PC-9 (cell line): ENCODE measurements around the gene VDAC2. TPM values are rescaled to one million over a fixed set of nuclear protein-coding genes. Genes with fewer than 3 reads are reported as not detected.

ENCODE experiments used
- BruUV-seq: library from RNA; stranded (reverse); fragments of 400-500 nt; replicated peaks from 2 replicates; lab custom pipeline; 2021; lab: Mats Ljungman, UMichigan
- CTCF ChIA-PET: fragments of 300-600 bp; sonication (Branson Sonifier 250); formaldehyde crosslinking; loops from one replicate; lab custom pipeline; 2022; ENCODE audit warnings: antibody characterized with exemption; lab: Charles Lee
- POLR2A ChIA-PET: fragments of 300-600 bp; sonication (Branson Sonifier 250); formaldehyde crosslinking; loops from one replicate; lab custom pipeline; 2022; ENCODE audit warnings: antibody characterized with exemption; ENCODE audit not compliant: unreplicated experiment; lab: Charles Lee
- DNase-seq, 2 experiments: peaks; one replicate each; pipeline versions ENCODE4 v3.0.0 to v3.0.0-alpha.2; 2015 to 2022; ENCODE audit warnings: mixed read lengths in 1 of 2
- H2AFZ ChIP-seq: fragments of 200-600 bp; sonication (generic); 2 replicates; pipeline ENCODE4 v1.8.1; 2017; ENCODE audit warnings: antibody characterized with exemption
- H3F3A ChIP-seq: fragments of 200-600 bp; sonication (generic); 2 replicates; pipeline ENCODE4 v1.8.1; 2017; ENCODE audit warnings: antibody characterized with exemption, mild to moderate bottlenecking, low read depth; ENCODE audit not compliant: insufficient read depth
- H3K27ac ChIP-seq: fragments of 200-600 bp; sonication (generic); 2 replicates; pipeline ENCODE4 v1.6.1; 2016; ENCODE audit warnings: mixed run types
- H3K27me3 ChIP-seq: fragments of 200-600 bp; sonication (generic); 2 replicates; pipeline ENCODE4 v1.6.1; 2016; ENCODE audit warnings: low read depth, mixed run types; ENCODE audit not compliant: insufficient read depth
- H3K36me3 ChIP-seq: fragments of 200-600 bp; sonication (generic); 2 replicates; pipeline ENCODE4 v1.6.1; 2016; ENCODE audit warnings: low read depth, mixed run types
- H3K4me1 ChIP-seq: fragments of 200-600 bp; sonication (generic); replicated peaks from 2 replicates; pipeline ENCODE4 v1.6.1; 2016; ENCODE audit warnings: mixed run types; ENCODE audit not compliant: insufficient read depth
- H3K4me2 ChIP-seq: fragments of 200-600 bp; sonication (generic); 2 replicates; pipeline ENCODE4 v1.6.1; 2017; ENCODE audit warnings: mixed run types
- H3K4me3 ChIP-seq: fragments of 200-600 bp; sonication (generic); 2 replicates; pipeline ENCODE4 v1.6.1; 2016; ENCODE audit warnings: mixed run types
- H3K79me2 ChIP-seq: fragments of 200-600 bp; sonication (generic); 2 replicates; pipeline ENCODE4 v1.6.1; 2017; ENCODE audit warnings: low read depth, mixed run types
- H3K9me2 ChIP-seq: fragments of 200-600 bp; sonication (generic); 2 replicates; pipeline ENCODE4 v1.8.1; 2017; ENCODE audit warnings: mild to moderate bottlenecking; ENCODE audit not compliant: insufficient read depth
- H3K9me3 ChIP-seq: fragments of 200-600 bp; sonication (generic); 2 replicates; pipeline ENCODE4 v1.8.1; 2016; ENCODE audit warnings: low read depth; ENCODE audit not compliant: insufficient read depth
- H4K20me1 ChIP-seq: fragments of 200-600 bp; sonication (generic); 2 replicates; pipeline ENCODE4 v1.8.1; 2017; ENCODE audit not compliant: insufficient read depth
- EZH2 ChIP-seq: fragments of 200-600 bp; sonication (generic); IDR thresholded peaks from 2 replicates; pipeline ENCODE4 v1.8.0; 2017; ENCODE audit warnings: antibody characterized with exemption, low read depth
- intact Hi-C: fragments of 100-400 bp; cut with micrococcal nuclease; formaldehyde crosslinking; loops from one replicate; pipeline ENCODE4 v1.10.0; 2022; ENCODE audit not compliant: unreplicated experiment
- total RNA-seq: library from RNA; stranded (reverse); gene quantifications from 2 replicates; pipeline ENCODE4 v1.2.3, GENCODE V29; 2021
- TF ChIP-seq, protein P1 (sequence below): fragments of 200-600 bp; sonication (generic); conservative IDR thresholded peaks from 2 replicates; pipeline ENCODE4 v1.6.1; 2017; ENCODE audit warnings: mixed run types, antibody characterized with exemption, mild to moderate bottlenecking, moderate library complexity

Gene VDAC2
- total RNA-seq, 1 experiment from 2014 or later: 243 TPM

DNA sequence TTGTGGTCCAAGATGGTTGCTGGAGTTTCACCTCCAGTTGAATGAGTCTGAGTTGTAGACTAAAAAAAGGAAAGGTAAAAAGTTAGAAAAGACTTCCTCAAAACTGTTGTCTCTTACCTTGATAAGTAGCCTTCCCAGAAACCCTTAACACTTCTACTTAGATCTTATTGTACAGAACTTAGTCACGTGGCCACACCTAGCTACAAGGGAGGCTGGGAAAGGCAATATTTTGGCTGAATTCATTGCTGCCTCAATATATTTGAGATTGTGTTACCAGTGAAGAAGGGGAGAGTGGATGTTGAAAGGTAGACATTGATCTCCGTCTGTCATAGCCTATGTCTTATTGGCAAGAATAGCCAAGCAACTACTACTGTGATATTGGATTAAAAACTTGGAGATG, 35.5 kb upstream of the VDAC2 start:
- Histone ChIP-seq H3K9me3 (no peaks in the 10 kb centered on the region), H3K9me2 (no peaks in the 10 kb centered on the region), H4K20me1 (0 out of 2 replicates have a peak, but pooled peaks cover 2% of the 10 kb centered on the region), H2AFZ (no peak overlapping the region), H3K27ac (no peak overlapping the region), H3K4me1 (no peaks in the 10 kb centered on the region), H3K79me2 (no peaks in the 10 kb centered on the region; the same call in 1 of the 2 replicates), H3K36me3 (peaks cover 8% of the 10 kb centered on the region), H3K27me3 (no peaks in the 10 kb centered on the region), H3F3A (no peaks in the 10 kb centered on the region), H3K4me2 (no peak overlapping the region), H3K4me3 (no peak overlapping the region)
- ChIA-PET POLR2A (no interaction called here), CTCF (no interaction called here)
- no TSS peak for BruUV-seq
- no peak for TF ChIP-seq EZH2
- TF ChIP-seq, protein P1, sequence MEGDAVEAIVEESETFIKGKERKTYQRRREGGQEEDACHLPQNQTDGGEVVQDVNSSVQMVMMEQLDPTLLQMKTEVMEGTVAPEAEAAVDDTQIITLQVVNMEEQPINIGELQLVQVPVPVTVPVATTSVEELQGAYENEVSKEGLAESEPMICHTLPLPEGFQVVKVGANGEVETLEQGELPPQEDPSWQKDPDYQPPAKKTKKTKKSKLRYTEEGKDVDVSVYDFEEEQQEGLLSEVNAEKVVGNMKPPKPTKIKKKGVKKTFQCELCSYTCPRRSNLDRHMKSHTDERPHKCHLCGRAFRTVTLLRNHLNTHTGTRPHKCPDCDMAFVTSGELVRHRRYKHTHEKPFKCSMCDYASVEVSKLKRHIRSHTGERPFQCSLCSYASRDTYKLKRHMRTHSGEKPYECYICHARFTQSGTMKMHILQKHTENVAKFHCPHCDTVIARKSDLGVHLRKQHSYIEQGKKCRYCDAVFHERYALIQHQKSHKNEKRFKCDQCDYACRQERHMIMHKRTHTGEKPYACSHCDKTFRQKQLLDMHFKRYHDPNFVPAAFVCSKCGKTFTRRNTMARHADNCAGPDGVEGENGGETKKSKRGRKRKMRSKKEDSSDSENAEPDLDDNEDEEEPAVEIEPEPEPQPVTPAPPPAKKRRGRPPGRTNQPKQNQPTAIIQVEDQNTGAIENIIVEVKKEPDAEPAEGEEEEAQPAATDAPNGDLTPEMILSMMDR: no peak
- no peak for DNase-seq
- intact Hi-C loops: no loop called here

DNA sequence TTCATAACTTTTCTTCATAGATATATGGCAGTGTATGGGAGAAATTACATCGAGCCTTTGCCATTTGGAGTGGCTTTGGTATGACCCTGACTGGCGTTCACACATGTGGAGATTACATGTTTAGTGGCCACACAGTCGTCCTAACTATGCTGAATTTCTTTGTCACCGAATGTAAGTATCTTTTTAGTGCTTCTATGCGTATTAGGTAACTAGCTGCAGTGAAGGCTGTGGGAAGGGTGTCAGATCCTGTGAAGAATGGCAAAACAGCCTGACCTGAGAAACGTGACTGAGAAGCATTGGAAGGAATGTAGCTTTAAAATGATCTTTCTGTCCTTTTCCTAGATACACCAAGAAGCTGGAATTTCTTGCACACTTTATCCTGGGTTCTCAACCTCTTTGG, 34.5 kb upstream of the VDAC2 start:
- no TSS peak for BruUV-seq
- intact Hi-C loops: no loop called here
- ChIA-PET CTCF (no interaction called here), POLR2A (no interaction called here)
- H3K4me3 ChIP-seq: no peak overlapping the region
- H4K20me1 ChIP-seq: no peaks in the 10 kb centered on the region
- no peak overlapping the region for H2AFZ ChIP-seq
- no peak overlapping the region for H3K4me2 ChIP-seq
- H3K9me3 ChIP-seq: no peaks in the 10 kb centered on the region
- H3K79me2 ChIP-seq: no peaks in the 10 kb centered on the region; the same call in 1 of the 2 replicates
- H3K36me3 ChIP-seq: peaks cover 6% of the 10 kb centered on the region; the same call in 1 of the 2 replicates
- 0 out of 2 replicates have a peak, but pooled peaks cover 5% of the 10 kb centered on the region for H3F3A ChIP-seq
- H3K4me1 ChIP-seq: peaks cover 7% of the 10 kb centered on the region
- no peaks in the 10 kb centered on the region for H3K27me3 ChIP-seq
- no peak for TF ChIP-seq EZH2
- TF ChIP-seq, protein P1: no peak
- no peaks in the 10 kb centered on the region for H3K9me2 ChIP-seq
- no peak for DNase-seq
- H3K27ac ChIP-seq: no peak overlapping the region

DNA sequence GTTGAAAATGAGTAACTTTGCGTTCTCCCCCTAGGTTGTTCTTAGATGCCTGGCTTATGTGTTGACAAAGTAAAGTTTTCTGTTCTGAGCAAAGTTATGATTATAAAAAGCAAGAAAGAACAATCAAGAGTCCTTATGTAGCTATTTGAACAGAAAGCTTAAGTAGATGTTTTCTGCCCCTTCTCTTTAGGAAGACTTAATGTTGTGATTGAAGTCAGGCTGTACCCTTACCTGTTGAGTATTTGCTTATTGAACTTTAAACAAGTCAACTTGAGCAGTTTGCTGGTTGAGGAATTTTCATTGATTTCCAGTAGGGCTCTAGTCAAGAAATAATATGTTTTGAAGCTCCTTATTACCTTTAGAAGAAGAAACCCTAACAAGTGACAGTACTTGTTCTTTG, 33.9 kb upstream of the VDAC2 start:
- no peak overlapping the region for H3K27ac ChIP-seq
- H3K4me3 ChIP-seq: no peak overlapping the region
- H3K9me3 ChIP-seq: no peaks in the 10 kb centered on the region
- H3K4me1 ChIP-seq: peaks cover 13% of the 10 kb centered on the region
- no peak for TF ChIP-seq EZH2
- TF ChIP-seq, protein P1: no peak
- H3F3A ChIP-seq: 0 out of 2 replicates have a peak, but pooled peaks cover 5% of the 10 kb centered on the region
- H3K27me3 ChIP-seq: no peaks in the 10 kb centered on the region
- no peaks in the 10 kb centered on the region; the same call in 1 of the 2 replicates for H3K79me2 ChIP-seq
- H3K9me2 ChIP-seq: no peaks in the 10 kb centered on the region
- BruUV-seq: no TSS peak
- H4K20me1 ChIP-seq: no peaks in the 10 kb centered on the region
- H3K4me2 ChIP-seq: no peak overlapping the region
- no peak for DNase-seq
- ChIA-PET CTCF (no interaction called here), POLR2A (interaction anchor here (0.6 kb wide), 1 partner anchor 82 kb away, joined by 9 read pairs; no protein-coding TSS in a partner anchor)
- H3K36me3 ChIP-seq: peaks cover 6% of the 10 kb centered on the region; the same call in 1 of the 2 replicates
- no peak overlapping the region for H2AFZ ChIP-seq
- intact Hi-C loops: no loop called here
